Astrocyte (in vitro differentiated cells and primary cell): ENCODE data around the gene SCN10A. TPM values are rescaled to one million over a fixed set of nuclear protein-coding genes. Genes with fewer than 3 reads are reported as not detected.

ENCODE experiments used
- DNase-seq: peaks from one replicate; pipeline ENCODE4 v3.0.0-alpha.2; 2010; ENCODE audit warnings: low read depth
- FAIRE-seq: peaks from 2 replicates; lab custom pipeline; 2011; peaks lifted over from hg19 to GRCh38; lab: Jason Lieb, UNC
- H2AFZ ChIP-seq: 2 replicates; pipeline ENCODE4 v1.6.0; 2012; ENCODE audit warnings: low read depth, low read length, inconsistent platforms
- H3K27ac ChIP-seq: 2 replicates; pipeline ENCODE4 v1.5.1; 2011; ENCODE audit warnings: low read depth, low read length, inconsistent platforms
- H3K27me3 ChIP-seq: 2 replicates; pipeline ENCODE4 v1.6.0; 2011; ENCODE audit warnings: low read length, inconsistent platforms; ENCODE audit not compliant: insufficient read depth
- H3K36me3 ChIP-seq: 2 replicates; pipeline ENCODE4 v1.5.1; 2011; ENCODE audit warnings: low read length, inconsistent platforms; ENCODE audit not compliant: insufficient read depth
- H3K4me1 ChIP-seq: 2 replicates; pipeline ENCODE4 v1.5.1; 2011; ENCODE audit warnings: low read length, inconsistent platforms; ENCODE audit not compliant: insufficient read depth
- H3K4me2 ChIP-seq: 2 replicates; pipeline ENCODE4 v1.6.0; 2012; ENCODE audit warnings: low read length, inconsistent platforms
- H3K4me3 ChIP-seq: 2 replicates; pipeline ENCODE4 v1.5.1; 2011; ENCODE audit warnings: low read depth, mild to moderate bottlenecking, low read length, inconsistent platforms; ENCODE audit not compliant: insufficient read depth
- H3K79me2 ChIP-seq: 2 replicates; pipeline ENCODE4 v1.6.0; 2012; ENCODE audit warnings: mild to moderate bottlenecking, low read length, inconsistent platforms; ENCODE audit not compliant: insufficient read depth
- H3K9ac ChIP-seq: 2 replicates; pipeline ENCODE4 v1.6.0; 2012; ENCODE audit warnings: mild to moderate bottlenecking, low read length, inconsistent platforms
- H3K9me3 ChIP-seq: 2 replicates; pipeline ENCODE4 v1.5.1; 2012; ENCODE audit warnings: low read depth, mild to moderate bottlenecking, low read length, inconsistent platforms; ENCODE audit not compliant: insufficient read depth
- H4K20me1 ChIP-seq: 2 replicates; pipeline ENCODE4 v1.6.0; 2012; ENCODE audit warnings: low read length, inconsistent platforms; ENCODE audit not compliant: insufficient read depth
- H3K27ac Mint-ChIP-seq: one replicate; pipeline ENCODE4 v1.8.0; 2021; ENCODE audit warnings: mild to moderate bottlenecking, mixed read lengths; ENCODE audit not compliant: unreplicated experiment
- H3K27me3 Mint-ChIP-seq: one replicate; pipeline ENCODE4 v1.8.0; 2021; ENCODE audit warnings: low read depth, mixed read lengths; ENCODE audit not compliant: unreplicated experiment
- H3K36me3 Mint-ChIP-seq: one replicate; pipeline ENCODE4 v1.8.0; 2021; ENCODE audit warnings: low read depth, mixed read lengths; ENCODE audit not compliant: unreplicated experiment
- H3K4me1 Mint-ChIP-seq: one replicate; pipeline ENCODE4 v1.8.0; 2021; ENCODE audit warnings: low read depth, mixed read lengths; ENCODE audit not compliant: unreplicated experiment
- H3K4me3 Mint-ChIP-seq: one replicate; pipeline ENCODE4 v1.8.0; 2021; ENCODE audit warnings: mild to moderate bottlenecking, moderate library complexity, mixed read lengths; ENCODE audit not compliant: unreplicated experiment
- H3K9me3 Mint-ChIP-seq: one replicate; pipeline ENCODE4 v1.8.0; 2021; ENCODE audit warnings: mild to moderate bottlenecking, mixed read lengths; ENCODE audit not compliant: unreplicated experiment
- EZH2 ChIP-seq: IDR thresholded peaks from 2 replicates; pipeline ENCODE4 v1.6.1; 2012; ENCODE audit warnings: mild to moderate bottlenecking, low read length, inconsistent platforms; ENCODE audit not compliant: insufficient read depth
- total RNA-seq: library from RNA; stranded (reverse); gene quantifications from 2 replicates; pipeline ENCODE4 v1.2.1, GENCODE V29; 2021
- TF ChIP-seq, protein P1 (sequence below): IDR thresholded peaks from 2 replicates; pipeline ENCODE4 v1.5.1; 2011; ENCODE audit warnings: low read depth, mild to moderate bottlenecking, inconsistent platforms, low read length, moderate library complexity; ENCODE audit not compliant: insufficient read depth

Gene SCN10A
- total RNA-seq, 1 donor from 2014 or later: not detected

DNA sequence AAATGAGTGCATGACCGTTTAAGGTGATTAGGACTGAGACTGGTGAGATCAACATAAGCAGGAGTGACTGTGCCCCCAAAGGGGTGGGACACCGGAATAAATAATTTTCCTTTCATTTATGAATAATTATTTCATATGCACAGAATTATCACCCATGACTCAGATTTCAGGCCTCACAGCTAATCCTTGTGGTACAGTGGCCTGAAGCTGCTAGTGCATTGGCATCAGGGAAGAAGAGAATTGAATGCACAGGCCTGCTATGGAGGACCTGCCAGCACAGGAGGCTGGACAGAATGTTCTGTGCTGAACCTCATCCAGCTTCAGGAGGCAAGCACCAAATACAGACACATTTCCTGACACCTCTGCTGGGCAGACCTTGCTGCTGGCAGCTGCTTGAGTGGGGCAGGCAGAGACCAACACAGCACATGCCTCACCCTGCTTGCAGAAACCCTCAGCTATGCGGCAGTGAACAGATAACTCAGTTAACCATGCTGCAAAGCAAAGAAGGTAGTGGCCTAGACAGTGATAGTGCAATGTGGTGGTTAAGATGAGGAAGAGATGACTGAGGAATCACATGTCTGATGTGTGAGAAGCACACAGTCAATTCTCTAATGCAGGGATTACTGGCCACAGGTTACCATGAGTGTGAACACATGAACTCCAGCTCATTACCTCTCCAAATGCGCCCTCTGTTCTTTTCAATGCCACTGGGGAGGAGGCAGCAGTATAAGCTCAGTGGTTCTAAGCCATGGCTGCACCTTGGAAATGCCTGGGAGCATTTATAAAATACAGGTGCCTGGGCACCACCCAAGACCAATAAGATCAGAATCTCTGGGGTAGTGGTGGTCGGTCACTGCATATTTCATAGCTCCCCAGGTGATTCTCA lies 98.4 kb downstream of the SCN10A start:
- Mint-ChIP-seq H3K36me3 (peaks cover 2% of the 10 kb centered on the region), H3K9me3 (peaks cover 5% of the 10 kb centered on the region), H3K4me3 (no peak overlapping the region), H3K27me3 (peaks cover 25% of the 10 kb centered on the region), H3K4me1 (peaks cover 5% of the 10 kb centered on the region), H3K27ac (no peak overlapping the region)
- H3K9ac ChIP-seq: no peak overlapping the region
- no peak for FAIRE-seq
- no peaks in the 10 kb centered on the region for H4K20me1 ChIP-seq
- H3K9me3 ChIP-seq: no peaks in the 10 kb centered on the region
- peaks cover 2% of the 10 kb centered on the region for H3K27me3 ChIP-seq
- H2AFZ ChIP-seq: no peak overlapping the region
- H3K4me3 ChIP-seq: no peak overlapping the region
- no peak for DNase-seq
- TF ChIP-seq EZH2: no peak
- TF ChIP-seq, protein P1, sequence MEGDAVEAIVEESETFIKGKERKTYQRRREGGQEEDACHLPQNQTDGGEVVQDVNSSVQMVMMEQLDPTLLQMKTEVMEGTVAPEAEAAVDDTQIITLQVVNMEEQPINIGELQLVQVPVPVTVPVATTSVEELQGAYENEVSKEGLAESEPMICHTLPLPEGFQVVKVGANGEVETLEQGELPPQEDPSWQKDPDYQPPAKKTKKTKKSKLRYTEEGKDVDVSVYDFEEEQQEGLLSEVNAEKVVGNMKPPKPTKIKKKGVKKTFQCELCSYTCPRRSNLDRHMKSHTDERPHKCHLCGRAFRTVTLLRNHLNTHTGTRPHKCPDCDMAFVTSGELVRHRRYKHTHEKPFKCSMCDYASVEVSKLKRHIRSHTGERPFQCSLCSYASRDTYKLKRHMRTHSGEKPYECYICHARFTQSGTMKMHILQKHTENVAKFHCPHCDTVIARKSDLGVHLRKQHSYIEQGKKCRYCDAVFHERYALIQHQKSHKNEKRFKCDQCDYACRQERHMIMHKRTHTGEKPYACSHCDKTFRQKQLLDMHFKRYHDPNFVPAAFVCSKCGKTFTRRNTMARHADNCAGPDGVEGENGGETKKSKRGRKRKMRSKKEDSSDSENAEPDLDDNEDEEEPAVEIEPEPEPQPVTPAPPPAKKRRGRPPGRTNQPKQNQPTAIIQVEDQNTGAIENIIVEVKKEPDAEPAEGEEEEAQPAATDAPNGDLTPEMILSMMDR: no peak
- peaks cover 2% of the 10 kb centered on the region for H3K4me1 ChIP-seq
- H3K4me2 ChIP-seq: no peak overlapping the region
- H3K36me3 ChIP-seq: no peaks in the 10 kb centered on the region
- H3K79me2 ChIP-seq: no peaks in the 10 kb centered on the region
- H3K27ac ChIP-seq: no peak overlapping the region

DNA sequence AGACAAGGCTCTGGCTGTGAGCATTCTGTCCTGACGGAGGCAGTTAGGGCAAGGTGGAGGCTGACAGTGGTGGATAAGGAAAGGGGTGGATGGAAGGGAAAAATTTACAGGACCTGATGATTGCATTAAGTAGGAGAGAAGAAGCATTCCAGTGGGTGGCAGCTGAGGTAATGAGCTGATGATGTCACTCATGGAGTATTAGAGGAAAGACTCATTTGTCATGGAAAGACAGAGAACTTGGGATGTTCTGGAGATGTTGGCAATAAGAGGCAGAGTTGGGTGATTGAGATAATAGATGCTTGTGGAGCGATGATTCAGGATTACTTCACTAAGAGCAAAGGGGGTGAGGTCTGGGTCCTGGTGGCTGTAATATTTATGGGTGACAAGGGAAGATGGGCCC lies 102.9 kb downstream of the SCN10A start:
- no peaks in the 10 kb centered on the region for H4K20me1 ChIP-seq
- H3K9ac ChIP-seq: no peak overlapping the region
- DNase-seq: no peak
- H3K79me2 ChIP-seq: no peaks in the 10 kb centered on the region
- Mint-ChIP-seq H3K27me3 (peaks cover 25% of the 10 kb centered on the region), H3K36me3 (peaks cover 2% of the 10 kb centered on the region), H3K27ac (no peak overlapping the region), H3K4me1 (peaks cover 5% of the 10 kb centered on the region), H3K4me3 (no peak overlapping the region), H3K9me3 (peaks cover 5% of the 10 kb centered on the region)
- no peak overlapping the region for H3K4me3 ChIP-seq
- no peak overlapping the region for H3K27ac ChIP-seq
- H3K36me3 ChIP-seq: no peaks in the 10 kb centered on the region
- no peak for TF ChIP-seq EZH2
- TF ChIP-seq, protein P1: no peak
- no peak overlapping the region for H3K4me2 ChIP-seq
- no peaks in the 10 kb centered on the region for H3K9me3 ChIP-seq
- FAIRE-seq: no peak
- H3K27me3 ChIP-seq: peaks cover 2% of the 10 kb centered on the region
- H2AFZ ChIP-seq: no peak overlapping the region
- no peaks in the 10 kb centered on the region for H3K4me1 ChIP-seq

DNA sequence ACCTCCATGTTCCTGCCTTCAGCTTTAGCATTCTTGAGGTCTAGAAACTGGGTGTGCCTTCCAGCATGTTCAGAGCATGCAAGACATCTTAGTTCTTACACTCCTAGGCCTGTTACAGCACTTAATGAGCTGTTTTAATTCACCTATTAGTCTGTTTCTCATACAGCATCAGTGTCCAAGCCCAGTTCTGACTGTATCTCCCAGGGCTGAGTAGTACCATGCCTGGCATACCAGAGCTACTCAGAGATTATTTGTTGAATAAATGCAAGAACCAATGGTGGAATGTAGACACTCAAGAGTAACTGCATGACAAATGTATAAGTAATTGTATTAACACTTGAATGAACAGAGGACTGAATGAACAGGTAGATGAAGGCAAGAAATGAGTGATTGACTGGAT lies 104.7 kb downstream of the SCN10A start:
- DNase-seq (no peak), FAIRE-seq (no peak)
- H3K4me1 Mint-ChIP-seq: peaks cover 5% of the 10 kb centered on the region
- H4K20me1 ChIP-seq: no peaks in the 10 kb centered on the region
- peaks cover 2% of the 10 kb centered on the region for H3K36me3 Mint-ChIP-seq
- H3K27me3 ChIP-seq: no peaks in the 10 kb centered on the region
- H3K4me3 Mint-ChIP-seq: no peak overlapping the region
- no peak overlapping the region for H3K9ac ChIP-seq
- no peak overlapping the region for H3K4me2 ChIP-seq
- H2AFZ ChIP-seq: no peak overlapping the region
- TF ChIP-seq EZH2: no peak
- TF ChIP-seq, protein P1: no peak
- no peaks in the 10 kb centered on the region for H3K9me3 ChIP-seq
- H3K27ac Mint-ChIP-seq: no peak overlapping the region
- H3K36me3 ChIP-seq: no peaks in the 10 kb centered on the region
- no peaks in the 10 kb centered on the region for H3K4me1 ChIP-seq
- no peaks in the 10 kb centered on the region for H3K79me2 ChIP-seq
- no peak overlapping the region for H3K4me3 ChIP-seq
- no peak overlapping the region for H3K27ac ChIP-seq
- peaks cover 31% of the 10 kb centered on the region for H3K27me3 Mint-ChIP-seq
- peaks cover 5% of the 10 kb centered on the region for H3K9me3 Mint-ChIP-seq
